ENCODE measurements around the gene ENDOG. TPM values are rescaled to one million over a fixed set of nuclear protein-coding genes. Genes with fewer than 3 reads are reported as not detected.

The ENDOG gene
- total RNA-seq, 2 experiments from 2014 or later = 20.1 to 22.9 TPM

DNA sequence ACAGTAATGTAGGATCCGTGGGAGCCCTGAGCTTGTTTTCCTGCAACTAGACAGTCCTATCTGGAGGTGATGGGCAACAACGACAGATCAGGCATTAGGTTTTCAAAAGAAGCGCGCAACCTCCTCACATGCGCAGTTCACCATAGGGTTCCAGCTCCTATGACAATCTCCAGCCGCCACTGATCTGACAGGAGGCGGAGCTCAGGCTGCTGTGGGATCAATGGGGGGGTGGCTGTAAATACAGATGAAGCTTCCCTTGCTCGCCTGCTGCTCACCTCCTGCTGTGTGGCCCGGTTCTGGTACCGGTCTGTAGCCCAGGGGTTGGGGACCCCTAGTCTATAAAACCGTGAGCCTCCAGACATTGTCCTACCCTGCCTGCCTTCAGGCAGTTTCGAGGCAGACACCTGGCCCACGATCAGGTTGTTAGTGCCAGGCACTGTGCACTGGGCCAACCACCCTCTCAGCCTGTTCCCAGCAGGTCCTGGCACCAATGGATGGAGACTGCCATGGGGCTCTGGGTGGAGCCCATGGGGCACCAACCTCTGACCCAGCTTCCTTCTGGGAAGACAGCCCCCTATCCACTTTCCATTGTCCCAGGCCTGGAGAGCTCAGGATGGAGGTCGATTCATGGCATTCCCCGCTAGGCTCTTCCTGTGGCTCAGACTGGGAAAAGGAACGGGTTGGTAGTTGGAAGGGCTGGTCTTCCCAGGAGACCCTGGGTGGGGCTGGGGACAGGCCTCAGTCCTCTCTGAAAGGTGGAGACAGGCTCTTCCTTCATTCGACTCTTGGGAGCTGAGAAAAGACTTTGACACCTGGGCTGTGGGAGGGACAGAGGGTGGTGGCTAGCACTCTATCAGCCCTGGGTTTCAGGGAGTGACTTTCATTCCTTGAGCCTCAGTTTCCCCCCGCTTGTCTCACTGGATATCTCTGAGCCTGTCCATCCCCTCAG lies 1.7 kb downstream of the ENDOG start:
- peak overlapping the region; percentile 55 for H3K27ac Mint-ChIP-seq
- DNase-seq = no peak
- peaks cover 8% of the 10 kb centered on the region for H3K36me3 Mint-ChIP-seq

DNA sequence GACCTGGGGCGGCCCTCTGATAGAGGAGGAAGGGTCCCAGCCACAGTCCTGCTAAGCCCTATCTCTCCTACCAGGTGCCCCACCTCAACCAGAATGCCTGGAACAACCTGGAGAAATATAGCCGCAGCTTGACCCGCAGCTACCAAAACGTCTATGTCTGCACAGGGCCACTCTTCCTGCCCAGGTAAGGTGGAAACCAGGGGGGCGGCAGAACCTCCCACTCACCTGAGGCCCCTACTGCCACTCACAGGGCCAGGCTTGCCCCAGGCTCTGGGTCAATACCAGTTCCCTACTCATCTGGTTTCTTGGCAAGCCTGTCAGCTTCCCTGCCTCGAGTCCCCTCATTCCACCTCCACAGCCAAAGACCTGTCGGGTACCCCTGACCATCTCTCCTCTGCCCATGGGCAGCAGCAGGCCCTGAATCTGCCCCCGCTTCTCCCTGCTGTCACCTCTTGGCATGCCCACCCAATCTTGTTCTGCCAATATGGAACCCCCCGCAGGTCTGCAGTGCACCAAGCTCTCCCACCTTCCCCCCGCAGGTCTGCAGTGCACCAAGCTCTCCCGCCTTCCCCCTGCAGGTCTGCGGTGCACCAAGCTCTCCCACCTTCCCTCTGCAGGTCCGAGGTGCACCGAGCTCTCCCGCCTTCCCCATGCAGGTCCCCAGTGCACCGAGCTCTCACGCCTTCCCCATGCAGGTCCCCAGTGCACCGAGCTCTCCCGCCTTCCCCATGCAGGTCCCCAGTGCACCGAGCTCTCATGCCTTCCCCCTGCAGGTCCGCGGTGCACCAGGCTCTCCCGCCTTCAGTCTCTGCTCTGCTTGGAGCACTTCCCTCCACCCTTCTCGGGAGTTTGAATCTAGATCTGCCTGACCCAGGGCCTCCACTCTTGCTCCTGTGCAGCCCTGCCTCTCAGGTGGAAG lies 2.6 kb downstream of the ENDOG start:
- H3K4me3 Mint-ChIP-seq = no peak overlapping the region
- H3K36me3 Mint-ChIP-seq = peaks cover 8% of the 10 kb centered on the region
- H3K9me3 Mint-ChIP-seq = no peaks in the 10 kb centered on the region
- H3K4me1 Mint-ChIP-seq = peaks cover 28% of the 10 kb centered on the region
- H3K27ac Mint-ChIP-seq = peak overlapping the region; percentile 55
- no peak for DNase-seq
- H3K27me3 Mint-ChIP-seq = peaks cover 3% of the 10 kb centered on the region

More for the DNA sequence above, 1.7 kb downstream of the ENDOG start:
- Mint-ChIP-seq H3K4me3 (peak overlapping the region; percentile 81), H3K27me3 (peaks cover 3% of the 10 kb centered on the region), H3K4me1 (peaks cover 28% of the 10 kb centered on the region), H3K9me3 (no peaks in the 10 kb centered on the region)

DNA sequence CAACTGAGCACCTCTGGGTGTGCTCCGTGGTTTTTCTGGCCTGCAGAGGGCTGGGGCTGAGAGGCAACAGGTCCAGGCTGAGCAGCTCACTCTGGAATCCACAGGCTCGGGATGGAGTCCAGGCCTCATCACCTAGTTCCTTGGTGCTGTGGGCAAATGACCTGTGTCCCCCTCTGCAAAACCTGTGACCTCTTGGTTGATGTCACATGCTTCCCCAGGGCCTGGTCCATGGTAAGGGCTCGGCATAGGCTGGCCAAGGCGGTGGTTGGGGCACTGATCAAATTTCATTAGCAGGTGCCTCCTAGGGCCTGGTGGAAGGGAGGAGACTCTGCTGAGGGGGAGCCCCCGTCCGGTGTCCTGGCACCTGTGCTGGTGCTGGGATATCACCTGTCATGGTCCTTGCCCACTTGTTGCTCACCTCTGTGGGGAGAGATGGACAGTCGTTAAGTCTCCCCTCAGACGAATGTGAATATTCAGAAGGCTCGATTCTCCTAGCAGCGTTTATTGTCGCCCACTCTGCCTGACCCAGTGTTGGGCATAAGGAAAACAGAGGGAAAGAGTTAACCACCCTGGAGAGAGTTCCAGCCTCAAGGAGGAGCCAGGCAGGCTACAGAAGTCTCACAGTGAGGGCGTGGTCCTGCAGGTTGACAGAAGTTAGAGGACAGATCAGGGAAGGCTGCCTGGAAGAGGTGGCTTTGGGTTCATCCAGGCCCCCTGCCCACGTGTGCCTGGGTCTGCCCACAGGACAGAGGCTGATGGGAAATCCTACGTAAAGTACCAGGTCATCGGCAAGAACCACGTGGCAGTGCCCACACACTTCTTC lies 3.5 kb downstream of the ENDOG start:
- peaks cover 8% of the 10 kb centered on the region for H3K36me3 Mint-ChIP-seq
- no peak for DNase-seq
- no peak overlapping the region for H3K4me3 Mint-ChIP-seq
- peaks cover 28% of the 10 kb centered on the region for H3K4me1 Mint-ChIP-seq
- H3K27ac Mint-ChIP-seq = peak overlapping the region; percentile 55
- H3K27me3 Mint-ChIP-seq = peaks cover 3% of the 10 kb centered on the region
- H3K9me3 Mint-ChIP-seq = no peaks in the 10 kb centered on the region

DNA sequence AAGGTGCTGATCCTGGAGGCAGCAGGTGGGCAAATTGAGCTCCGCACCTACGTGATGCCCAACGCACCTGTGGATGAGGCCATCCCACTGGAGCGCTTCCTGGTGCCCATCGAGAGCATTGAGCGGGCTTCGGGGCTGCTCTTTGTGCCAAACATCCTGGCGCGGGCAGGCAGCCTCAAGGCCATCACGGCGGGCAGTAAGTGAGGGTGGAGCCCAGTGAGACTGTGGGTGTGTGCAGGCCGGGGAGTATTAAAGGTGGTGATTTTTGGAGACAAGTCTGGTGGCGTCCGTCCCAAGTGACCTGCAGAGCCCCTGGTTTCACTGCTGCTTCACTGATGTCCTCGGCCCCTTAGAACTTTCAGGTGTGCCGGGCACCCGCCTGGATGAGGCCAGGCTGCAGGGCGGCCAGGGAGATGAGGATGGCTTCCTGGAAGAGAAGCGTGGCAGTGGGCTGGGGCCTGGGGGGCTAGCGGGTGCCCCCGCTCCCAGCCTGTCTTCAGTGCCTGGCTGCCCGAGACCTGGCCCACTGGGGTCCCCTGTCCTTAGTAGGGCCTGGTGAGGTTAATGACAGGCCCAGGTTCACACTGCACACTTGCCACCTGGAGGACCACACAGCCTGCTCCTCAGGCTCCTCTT lies 4.2 kb downstream of the ENDOG start:
- H3K27ac Mint-ChIP-seq = no peak overlapping the region
- DNase-seq = no peak
- H3K9me3 Mint-ChIP-seq = no peaks in the 10 kb centered on the region
- peaks cover 13% of the 10 kb centered on the region for H3K36me3 Mint-ChIP-seq
- peaks cover 33% of the 10 kb centered on the region for H3K4me1 Mint-ChIP-seq
- no peak overlapping the region for H3K4me3 Mint-ChIP-seq
- H3K27me3 Mint-ChIP-seq = peaks cover 3% of the 10 kb centered on the region

DNA sequence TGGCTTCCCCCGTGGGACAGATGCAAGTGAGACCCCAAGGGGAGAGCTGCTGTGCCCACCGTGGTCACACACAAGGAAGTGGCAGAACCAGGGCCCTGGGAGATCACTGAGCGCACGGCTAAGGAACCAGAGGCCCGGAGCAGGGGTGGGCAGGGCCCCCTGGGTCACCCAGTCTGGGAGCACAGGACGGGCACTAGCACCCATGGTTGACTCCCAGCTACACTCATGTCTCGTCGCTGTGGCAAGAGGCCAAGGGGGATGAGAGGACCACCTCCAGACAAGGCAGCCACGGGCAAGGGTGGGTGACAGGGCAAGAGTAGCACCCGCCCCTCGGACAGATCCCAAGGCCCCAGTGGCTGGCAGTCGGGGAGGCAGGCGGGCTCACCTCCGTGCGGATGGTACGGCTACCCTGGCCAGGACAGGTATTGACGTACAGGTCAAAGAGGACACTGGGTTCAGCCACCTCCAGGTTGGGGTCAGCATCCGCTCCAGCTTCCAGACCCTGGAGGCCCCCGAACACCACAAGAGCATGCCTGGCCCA lies 5.1 kb downstream of the ENDOG start:
- Mint-ChIP-seq H3K27ac (no peak overlapping the region), H3K4me1 (peaks cover 32% of the 10 kb centered on the region), H3K27me3 (peaks cover 3% of the 10 kb centered on the region), H3K4me3 (no peak overlapping the region), H3K9me3 (no peaks in the 10 kb centered on the region), H3K36me3 (peaks cover 19% of the 10 kb centered on the region)
- DNase-seq = no peak

DNA sequence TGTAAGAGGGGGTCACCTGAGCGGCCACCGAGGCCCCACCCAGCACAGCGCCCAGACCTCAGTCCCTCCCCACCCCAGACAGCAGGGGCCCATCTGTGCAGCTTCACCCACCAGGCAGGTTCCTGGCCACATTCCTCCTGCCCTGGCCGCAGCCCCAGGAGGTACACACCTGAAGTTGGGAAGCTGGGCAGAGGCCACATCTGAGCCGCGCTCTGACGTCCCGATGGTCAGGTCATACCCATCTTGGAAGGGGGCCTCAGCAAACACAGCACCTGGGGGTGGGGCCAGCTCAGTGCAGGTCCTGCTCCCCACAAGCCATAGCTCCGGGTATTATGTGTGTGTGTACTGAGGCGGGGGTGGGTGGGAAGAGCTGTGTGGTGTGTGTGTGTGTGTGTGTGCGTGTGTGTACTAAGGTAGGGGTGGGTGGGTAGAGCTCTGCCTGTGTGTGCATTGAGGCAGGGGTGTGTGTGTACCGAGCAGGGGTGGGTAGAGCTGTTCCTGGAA lies 5.7 kb downstream of the ENDOG start:
- Mint-ChIP-seq H3K4me1 (peaks cover 36% of the 10 kb centered on the region), H3K27me3 (peaks cover 3% of the 10 kb centered on the region), H3K4me3 (no peak overlapping the region), H3K36me3 (peaks cover 24% of the 10 kb centered on the region), H3K9me3 (no peaks in the 10 kb centered on the region), H3K27ac (no peak overlapping the region)
- no peak for DNase-seq

DNA sequence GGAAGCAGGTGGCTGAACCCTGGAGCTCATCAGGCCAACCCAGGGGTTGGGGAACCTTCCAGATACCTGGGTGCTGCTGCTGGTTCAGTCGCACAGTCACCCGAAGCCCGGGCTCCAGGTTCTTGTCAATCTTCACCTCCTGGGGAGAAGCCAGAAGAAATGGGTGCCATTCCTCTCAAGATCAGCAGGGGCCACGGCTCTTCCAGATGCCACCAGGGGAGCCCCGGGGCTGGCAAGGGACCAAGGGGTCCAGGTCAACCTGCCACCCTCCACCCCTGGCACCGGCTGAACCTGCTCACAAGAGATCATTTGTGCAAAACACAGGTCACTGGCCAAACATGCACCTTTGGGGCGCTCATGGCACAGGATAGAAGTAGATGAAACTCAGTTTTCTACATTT lies 6.6 kb downstream of the ENDOG start:
- DNase-seq = no peak
- Mint-ChIP-seq H3K27me3 (peaks cover 3% of the 10 kb centered on the region), H3K36me3 (peaks cover 27% of the 10 kb centered on the region), H3K4me1 (peaks cover 31% of the 10 kb centered on the region), H3K27ac (no peak overlapping the region), H3K4me3 (no peak overlapping the region), H3K9me3 (no peaks in the 10 kb centered on the region)

DNA sequence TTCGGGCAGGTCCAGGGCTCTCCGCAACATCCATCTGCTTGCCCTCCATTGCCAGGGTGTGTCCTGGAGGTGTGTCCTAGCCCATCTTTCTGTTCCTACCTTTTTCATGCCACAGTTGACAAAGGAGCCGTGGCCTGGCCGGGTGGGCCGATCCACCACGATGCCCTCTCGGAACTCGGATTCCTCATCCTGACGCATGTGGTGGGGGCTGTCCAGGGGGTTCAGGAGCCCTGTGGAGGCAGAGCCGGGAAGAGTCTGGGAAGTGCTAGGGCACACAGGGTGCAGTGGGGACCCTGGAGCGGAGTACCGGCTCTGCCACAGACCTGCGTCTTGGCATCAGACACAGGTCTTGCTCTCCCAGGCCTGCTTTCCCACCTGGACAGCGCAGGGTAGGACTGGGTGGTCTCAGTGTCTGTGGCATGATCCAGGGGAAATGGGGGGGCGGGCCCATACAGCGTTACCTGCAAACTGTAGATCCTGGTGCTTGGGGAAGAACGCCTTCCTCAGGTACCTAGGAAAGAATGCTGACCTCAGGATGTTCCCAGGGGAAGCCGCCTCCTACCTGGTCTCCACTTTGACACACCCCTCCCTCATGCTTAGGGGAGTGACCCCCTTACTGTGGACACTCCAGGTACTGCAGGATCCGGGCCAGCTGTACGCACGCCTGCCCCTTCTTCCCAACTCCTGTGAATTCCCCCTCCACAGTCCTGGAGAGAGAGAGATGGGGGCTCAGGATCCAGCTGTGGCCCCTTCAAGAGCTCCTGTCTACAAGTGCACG lies 7.8 kb downstream of the ENDOG start:
- no peak for DNase-seq
- H3K4me1 Mint-ChIP-seq = peaks cover 24% of the 10 kb centered on the region
- H3K4me3 Mint-ChIP-seq = no peak overlapping the region
- H3K36me3 Mint-ChIP-seq = peaks cover 24% of the 10 kb centered on the region
- H3K9me3 Mint-ChIP-seq = no peaks in the 10 kb centered on the region
- H3K27me3 Mint-ChIP-seq = peaks cover 2% of the 10 kb centered on the region
- H3K27ac Mint-ChIP-seq = no peak overlapping the region

DNA sequence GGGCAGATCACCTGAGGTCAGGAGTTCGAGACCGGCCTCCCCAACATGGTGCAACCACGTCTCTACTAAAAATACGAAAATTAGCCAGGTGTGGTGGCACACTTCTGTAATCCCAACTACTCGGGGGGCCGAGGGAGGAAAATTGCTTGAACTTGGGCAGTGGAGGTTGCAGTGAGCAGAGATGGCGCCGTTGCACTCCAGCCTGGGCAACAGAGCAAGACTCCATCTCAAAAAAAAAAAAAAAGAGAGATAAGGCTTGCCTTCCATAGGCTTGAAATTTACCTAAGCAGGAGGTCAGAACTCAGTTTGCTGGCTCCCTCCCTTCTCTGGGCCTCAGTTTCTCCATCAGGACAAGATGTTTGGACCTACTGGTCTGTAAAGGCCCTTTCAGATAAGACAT lies 10.0 kb downstream of the ENDOG start:
- Mint-ChIP-seq H3K27me3 (no peaks in the 10 kb centered on the region), H3K4me3 (peak overlapping the region; percentile 95), H3K9me3 (no peaks in the 10 kb centered on the region), H3K27ac (peak overlapping the region; percentile 93), H3K4me1 (peaks cover 18% of the 10 kb centered on the region), H3K36me3 (peaks cover 18% of the 10 kb centered on the region)
- DNase-seq = no peak

DNA sequence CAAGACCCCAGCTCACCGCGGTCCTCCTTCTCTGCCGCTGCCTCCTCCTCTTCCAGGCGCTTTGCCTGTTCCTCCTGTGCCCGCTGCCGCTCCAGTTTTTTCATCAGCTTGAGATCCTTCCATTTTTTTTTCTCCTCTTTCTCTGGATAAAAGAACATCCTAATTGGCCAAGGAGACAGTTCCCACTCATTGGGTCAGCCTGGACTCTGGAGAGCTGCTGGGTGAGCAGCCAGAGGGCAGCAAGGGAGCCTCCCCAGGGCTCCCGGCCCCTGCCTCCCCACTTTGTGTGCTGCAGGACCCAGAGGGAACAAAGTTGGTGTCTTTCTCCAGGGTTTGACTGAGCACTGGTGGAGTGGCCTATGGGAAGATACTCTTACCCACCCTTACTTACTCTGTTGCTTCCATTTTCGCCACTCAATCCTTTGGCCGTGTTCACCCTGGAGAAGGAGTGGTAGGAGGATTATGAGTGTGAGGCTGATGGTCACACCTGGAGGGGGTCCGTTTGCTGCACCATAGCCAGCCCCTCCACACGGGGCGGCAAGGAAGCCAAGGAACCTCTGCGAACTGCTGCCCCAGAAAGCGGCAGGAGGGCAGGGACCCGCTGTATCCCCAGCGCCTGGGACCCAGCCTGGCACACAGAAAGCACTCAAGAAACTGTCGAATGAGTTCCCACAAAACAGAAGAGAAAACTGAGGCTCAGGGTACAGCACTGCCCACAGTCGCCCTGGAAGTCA lies 10.6 kb downstream of the ENDOG start:
- Mint-ChIP-seq H3K27ac (peak overlapping the region; percentile 93), H3K36me3 (peaks cover 18% of the 10 kb centered on the region), H3K27me3 (no peaks in the 10 kb centered on the region), H3K4me1 (peaks cover 18% of the 10 kb centered on the region), H3K4me3 (peak overlapping the region; percentile 95), H3K9me3 (no peaks in the 10 kb centered on the region)
- no peak for DNase-seq

DNA sequence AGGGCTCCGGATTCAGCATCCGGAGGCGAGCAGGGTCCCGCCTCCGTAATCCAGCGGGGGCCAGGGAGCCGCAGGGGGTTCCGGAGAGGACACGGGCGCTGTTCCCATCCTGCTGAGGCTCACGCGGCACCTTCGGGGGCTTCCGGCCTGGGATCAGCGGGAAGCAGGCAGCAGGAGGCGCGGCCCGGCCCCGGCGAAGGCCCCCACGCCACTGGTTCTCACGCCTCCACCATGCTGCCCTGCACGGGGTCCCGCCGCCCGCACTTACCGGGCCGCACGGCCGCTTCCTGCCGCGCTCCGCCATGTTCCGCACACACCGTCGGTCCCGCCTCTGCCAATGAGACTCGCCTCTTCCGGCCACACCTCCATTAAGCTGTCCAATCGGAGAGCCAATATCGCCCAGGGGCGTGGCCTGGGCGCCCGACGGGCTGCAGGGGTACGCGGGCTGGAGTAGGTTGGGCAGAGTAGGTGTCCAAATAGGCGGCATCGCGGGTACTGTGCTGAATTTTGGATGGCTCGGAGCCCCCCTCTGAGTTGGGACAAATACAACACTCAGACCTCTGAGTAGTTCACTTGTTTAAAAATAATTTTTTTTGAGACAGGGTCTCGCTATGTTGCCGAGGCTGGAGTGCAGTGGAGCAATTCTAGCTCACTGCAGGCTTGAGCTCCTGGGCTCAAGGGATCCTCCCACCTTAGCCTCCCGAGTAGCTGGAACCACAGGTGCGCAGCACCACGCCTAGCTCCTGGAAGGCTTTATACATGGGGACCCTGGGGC lies 11.4 kb downstream of the ENDOG start, which contains the start of gene SPOUT1:
TSS of gene SPOUT1 (minus strand) at position 318 of the 775 bp plus-strand sequence. CDS start at position 304, 14 bp downstream.
- Mint-ChIP-seq H3K9me3 (no peaks in the 10 kb centered on the region), H3K4me1 (peaks cover 18% of the 10 kb centered on the region), H3K36me3 (peaks cover 22% of the 10 kb centered on the region), H3K4me3 (peak within 1 kb of the TSS; percentile 95), H3K27me3 (no peaks in the 10 kb centered on the region), H3K27ac (peak within 1 kb of the TSS; percentile 93)
- peak; percentile 96 for DNase-seq

DNA sequence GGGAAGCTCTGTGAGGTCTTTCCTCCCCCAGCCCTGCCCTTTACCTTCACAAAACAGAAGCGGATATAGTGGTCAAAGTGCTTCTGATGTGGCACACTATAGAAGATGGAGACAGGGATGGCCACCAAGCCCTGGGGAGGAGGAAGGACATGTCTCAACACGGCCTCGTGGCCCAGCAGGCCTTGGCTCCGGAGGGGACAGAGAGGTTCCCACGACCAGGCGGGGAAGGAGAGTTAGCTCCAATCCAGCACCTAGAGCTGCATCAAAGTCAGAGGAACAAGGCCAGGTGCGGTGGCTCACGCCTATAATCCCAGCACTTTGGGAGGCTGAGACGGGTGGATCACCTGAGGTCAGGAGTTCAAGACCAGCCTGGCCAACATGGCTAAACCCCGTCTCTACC lies 15.4 kb downstream of the ENDOG start:
- no peak for DNase-seq
- Mint-ChIP-seq H3K9me3 (no peaks in the 10 kb centered on the region), H3K27ac (no peak overlapping the region), H3K4me1 (peaks cover 6% of the 10 kb centered on the region), H3K36me3 (peaks cover 8% of the 10 kb centered on the region), H3K27me3 (no peaks in the 10 kb centered on the region), H3K4me3 (no peak overlapping the region)
